ENCODE results near the gene MYOM1.
"Not testable (repeated sequence)": the region's sequence is repeated elsewhere in the genome, so short reads cannot be mapped to it uniquely, and the experiment has no call there.

The MYOM1 gene

GRCh38 chr18:3209859-3210569 lies 9.8 kb downstream of the MYOM1 start:
- H3K36me3 ChIP-seq (ENCODE audit: insufficient read depth, low read length): no peaks in the 10 kb centered on the region
- no peak for DNase-seq (ENCODE audit: low read depth, low spot score)
- TF ChIP-seq POLR2AphosphoS5 (IDR thresholded peaks at IDR 0.05; ENCODE audit: borderline replicate concordance, low read depth, low read length): no peak
- H3K4me3 ChIP-seq: no peak overlapping the region
- H3K9me3 ChIP-seq (ENCODE audit: low read depth, low read length): no peaks in the 10 kb centered on the region
- no peak overlapping the region for H3K9ac ChIP-seq (ENCODE audit: insufficient read length)
- H3K27ac ChIP-seq: no peak overlapping the region

- H3K4me3 ChIP-seq: no peak overlapping the region
- DNase-seq (ENCODE audit: low read depth, low spot score): no peak
- no peak for TF ChIP-seq EZH2 (IDR thresholded peaks at IDR 0.05)
- no peak for TF ChIP-seq FOXP2 (optimal IDR thresholded peaks at IDR 0.05; ENCODE audit: control extremely low read depth, extremely low read length, insufficient read depth)
- H3K36me3 ChIP-seq (ENCODE audit: insufficient read depth, low read length): no peaks in the 10 kb centered on the region
- no peak overlapping the region for H3K27ac ChIP-seq
- H3K9me3 ChIP-seq (ENCODE audit: low read depth, low read length): no peaks in the 10 kb centered on the region
- no peak overlapping the region for H3K9ac ChIP-seq (ENCODE audit: insufficient read length)
Observed at GRCh38 chr18:3207565-3207964, 12.2 kb downstream of the MYOM1 start.

GRCh38 chr18:3205239-3205638 lies 14.5 kb downstream of the MYOM1 start:
- TF ChIP-seq FOXP2 (optimal IDR thresholded peaks at IDR 0.05; ENCODE audit: control extremely low read depth, extremely low read length, insufficient read depth) (no peak), POLR2AphosphoS5 (IDR thresholded peaks at IDR 0.05; ENCODE audit: borderline replicate concordance, low read depth, low read length) (no peak), EZH2 (IDR thresholded peaks at IDR 0.05) (no peak)
- Histone ChIP-seq H3K9ac (ENCODE audit: insufficient read length) (no peak overlapping the region), H3K27ac (no peak overlapping the region), H3K9me3 (ENCODE audit: low read depth, low read length) (no peaks in the 10 kb centered on the region), H3K36me3 (ENCODE audit: insufficient read depth, low read length) (no peaks in the 10 kb centered on the region), H3K4me3 (no peak overlapping the region)
- no peak for DNase-seq (ENCODE audit: low read depth, low spot score)

GRCh38 chr18:3199942-3200645 lies 19.7 kb downstream of the MYOM1 start:
- no peak overlapping the region for H3K4me3 ChIP-seq
- DNase-seq (ENCODE audit: low read depth, low spot score): no peak
- TF ChIP-seq POLR2AphosphoS5 (IDR thresholded peaks at IDR 0.05; ENCODE audit: borderline replicate concordance, low read depth, low read length) (no peak), FOXP2 (optimal IDR thresholded peaks at IDR 0.05; ENCODE audit: control extremely low read depth, extremely low read length, insufficient read depth) (no peak), EZH2 (IDR thresholded peaks at IDR 0.05) (no peak)
- H3K36me3 ChIP-seq (ENCODE audit: insufficient read depth, low read length): no peaks in the 10 kb centered on the region
- no peak overlapping the region for H3K27ac ChIP-seq
- H3K9ac ChIP-seq (ENCODE audit: insufficient read length): no peak overlapping the region
- H3K9me3 ChIP-seq (ENCODE audit: low read depth, low read length): no peaks in the 10 kb centered on the region

- H3K27ac ChIP-seq; H3K36me3 ChIP-seq (ENCODE audit: insufficient read depth, low read length); H3K9me3 ChIP-seq (ENCODE audit: low read depth, low read length); DNase-seq (ENCODE audit: low read depth, low spot score); H3K9ac ChIP-seq (ENCODE audit: insufficient read length); H3K4me3 ChIP-seq: not testable (repeated sequence)
Observed at GRCh38 chr18:3198260-3198860, 21.4 kb downstream of the MYOM1 start.

GRCh38 chr18:3194947-3195612 lies 24.7 kb downstream of the MYOM1 start:
- H3K9ac ChIP-seq (ENCODE audit: insufficient read length): no peak overlapping the region
- no peak overlapping the region for H3K27ac ChIP-seq
- H3K9me3 ChIP-seq (ENCODE audit: low read depth, low read length): no peaks in the 10 kb centered on the region
- no peak for DNase-seq (ENCODE audit: low read depth, low spot score)
- TF ChIP-seq EZH2 (IDR thresholded peaks at IDR 0.05) (no peak), FOXP2 (optimal IDR thresholded peaks at IDR 0.05; ENCODE audit: control extremely low read depth, extremely low read length, insufficient read depth) (no peak), POLR2AphosphoS5 (IDR thresholded peaks at IDR 0.05; ENCODE audit: borderline replicate concordance, low read depth, low read length) (no peak)
- no peaks in the 10 kb centered on the region for H3K36me3 ChIP-seq (ENCODE audit: insufficient read depth, low read length)
- no peak overlapping the region for H3K4me3 ChIP-seq

- TF ChIP-seq EZH2 (IDR thresholded peaks at IDR 0.05) (no peak), POLR2AphosphoS5 (IDR thresholded peaks at IDR 0.05; ENCODE audit: borderline replicate concordance, low read depth, low read length) (no peak), FOXP2 (optimal IDR thresholded peaks at IDR 0.05; ENCODE audit: control extremely low read depth, extremely low read length, insufficient read depth) (no peak)
- H3K36me3 ChIP-seq (ENCODE audit: insufficient read depth, low read length): no peaks in the 10 kb centered on the region
- no peaks in the 10 kb centered on the region for H3K9me3 ChIP-seq (ENCODE audit: low read depth, low read length)
- no peak overlapping the region for H3K9ac ChIP-seq (ENCODE audit: insufficient read length)
- H3K27ac ChIP-seq: no peak overlapping the region
- DNase-seq (ENCODE audit: low read depth, low spot score): no peak
- H3K4me3 ChIP-seq: no peak overlapping the region
Observed at GRCh38 chr18:3193331-3193730, 26.4 kb downstream of the MYOM1 start.

- TF ChIP-seq FOXP2 (optimal IDR thresholded peaks at IDR 0.05; ENCODE audit: control extremely low read depth, extremely low read length, insufficient read depth): no peak
- no peak for TF ChIP-seq POLR2AphosphoS5 (IDR thresholded peaks at IDR 0.05; ENCODE audit: borderline replicate concordance, low read depth, low read length)
- TF ChIP-seq EZH2 (IDR thresholded peaks at IDR 0.05): no peak
- DNase-seq (ENCODE audit: low read depth, low spot score): no peak
- Histone ChIP-seq H3K9ac (ENCODE audit: insufficient read length) (no peak overlapping the region), H3K36me3 (ENCODE audit: insufficient read depth, low read length) (no peaks in the 10 kb centered on the region), H3K27ac (no peak overlapping the region), H3K9me3 (ENCODE audit: low read depth, low read length) (no peaks in the 10 kb centered on the region), H3K4me3 (no peak overlapping the region)
Observed at GRCh38 chr18:3192752-3193151, 27.0 kb downstream of the MYOM1 start.

Data from SK-N-MC (cell line).